OCI-LY1 (cell line): Measurements from ENCODE around the gene CCDC187.

Experiments used
- H2AFZ ChIP-seq: fragments of 200-600 bp; sonication (generic), shearing (Covaris generic); 2 replicates; pipeline ENCODE4 v1.6.0; 2014; ENCODE audit warnings: antibody characterized with exemption, mild to moderate bottlenecking, low read length
- H3F3A ChIP-seq: fragments of 200-600 bp; sonication (generic), shearing (Covaris generic); 2 replicates; pipeline ENCODE4 v1.6.0; 2014; ENCODE audit warnings: mild to moderate bottlenecking, antibody characterized with exemption, low read length, moderate library complexity; ENCODE audit not compliant: insufficient read depth
- H3K27ac ChIP-seq: fragments of 200-600 bp; sonication (generic); 2 replicates; pipeline ENCODE4 v1.5.1; 2014; ENCODE audit warnings: low read length, mixed run types, mild to moderate bottlenecking, low read depth; ENCODE audit not compliant: poor library complexity, severe bottlenecking
- H3K27me3 ChIP-seq: fragments of 200-600 bp; sonication (generic); 2 replicates; pipeline ENCODE4 v1.6.0; 2014; ENCODE audit warnings: antibody characterized with exemption, mild to moderate bottlenecking, low read length, moderate library complexity; ENCODE audit not compliant: insufficient read depth
- H3K36me3 ChIP-seq: fragments of 200-600 bp; sonication (generic); 2 replicates; pipeline ENCODE4 v1.6.1; 2014; ENCODE audit warnings: mild to moderate bottlenecking, antibody characterized with exemption, low read length, moderate library complexity, mixed read lengths; ENCODE audit not compliant: insufficient read depth
- H3K4me1 ChIP-seq: fragments of 200-600 bp; sonication (generic); 2 replicates; pipeline ENCODE4 v1.5.1; 2014; ENCODE audit warnings: mild to moderate bottlenecking, low read length, moderate library complexity; ENCODE audit not compliant: insufficient read depth, severe bottlenecking
- H3K4me2 ChIP-seq: fragments of 200-600 bp; sonication (generic), shearing (Covaris generic); 2 replicates; pipeline ENCODE4 v1.6.1; 2014; ENCODE audit warnings: low read length
- H3K4me3 ChIP-seq: fragments of 200-600 bp; sonication (generic); 2 replicates; pipeline ENCODE4 v1.5.1; 2014; ENCODE audit warnings: low read length, low read depth, mild to moderate bottlenecking, mixed read lengths; ENCODE audit not compliant: poor library complexity, severe bottlenecking
- H3K79me2 ChIP-seq: fragments of 200-600 bp; shearing (Covaris generic); 2 replicates; pipeline ENCODE4 v1.6.1; 2016; ENCODE audit warnings: mixed run types, low read length, mixed read lengths; ENCODE audit not compliant: insufficient read depth
- H3K9ac ChIP-seq: fragments of 200-600 bp; sonication (generic), shearing (Covaris generic); 2 replicates; pipeline ENCODE4 v1.6.1; 2014; ENCODE audit warnings: mild to moderate bottlenecking, low read length, mixed read lengths
- H3K9me2 ChIP-seq: fragments of 200-600 bp; sonication (generic), shearing (Covaris generic); 2 replicates; pipeline ENCODE4 v1.6.1; 2014; ENCODE audit warnings: low read depth, mild to moderate bottlenecking, low read length, mixed read lengths
- H3K9me3 ChIP-seq: fragments of 200-600 bp; shearing (Covaris generic); 2 replicates; pipeline ENCODE4 v1.6.1; 2014; ENCODE audit warnings: low read length, mixed read lengths
- H4K20me1 ChIP-seq: fragments of 200-600 bp; sonication (generic), shearing (Covaris generic); 2 replicates; pipeline ENCODE4 v1.6.0; 2016; ENCODE audit warnings: mild to moderate bottlenecking, low read length; ENCODE audit not compliant: insufficient read depth
- CTCF ChIP-seq: fragments of 200-600 bp; sonication (generic), shearing (Covaris generic); IDR thresholded peaks from 2 replicates; pipeline ENCODE4 v1.5.1; 2017; ENCODE audit warnings: mild to moderate bottlenecking, antibody characterized with exemption, low read length, moderate library complexity, mixed read lengths
- EZH2 ChIP-seq: fragments of 200-600 bp; sonication (generic), shearing (Covaris generic); IDR thresholded peaks from 2 replicates; pipeline ENCODE4 v1.8.0; 2017; ENCODE audit warnings: borderline replicate concordance, mixed run types, mild to moderate bottlenecking, antibody characterized with exemption, low read length, moderate library complexity, mixed read lengths

CCDC187 gene

GRCh38 chr9:136345281-136346156 lies 41.6 kb upstream of the CCDC187 start:
- Histone ChIP-seq H3K9ac (no peak overlapping the region), H4K20me1 (no peaks in the 10 kb centered on the region)

GRCh38 chr9:136344544-136345280 lies 40.8 kb upstream of the CCDC187 start:
- Histone ChIP-seq H3K4me1 (no peaks in the 10 kb centered on the region), H3K36me3 (no peaks in the 10 kb centered on the region), H3K27me3 (0 out of 2 replicates have a peak, but pooled peaks cover 11% of the 10 kb centered on the region), H3K9me3 (no peaks in the 10 kb centered on the region), H3K79me2 (no peaks in the 10 kb centered on the region), H3K9me2 (no peaks in the 10 kb centered on the region), H3K9ac (no peak overlapping the region), H3F3A (no peaks in the 10 kb centered on the region), H3K4me2 (no peak overlapping the region), H2AFZ (no peak overlapping the region), H4K20me1 (no peaks in the 10 kb centered on the region), H3K27ac (no peak overlapping the region), H3K4me3 (no peak overlapping the region)
- TF ChIP-seq EZH2 (no peak), CTCF (no peak)

More at GRCh38 chr9:136345281-136346156, 41.6 kb upstream of the CCDC187 start:
- H3F3A ChIP-seq, result no peaks in the 10 kb centered on the region
- no peak overlapping the region for H2AFZ ChIP-seq
- H3K4me1 ChIP-seq, result no peaks in the 10 kb centered on the region
- H3K79me2 ChIP-seq, result no peaks in the 10 kb centered on the region
- H3K9me2 ChIP-seq, result no peaks in the 10 kb centered on the region
- H3K27me3 ChIP-seq, result 0 out of 2 replicates have a peak, but pooled peaks cover 7% of the 10 kb centered on the region
- H3K4me3 ChIP-seq, result no peak overlapping the region
- no peak for TF ChIP-seq CTCF
- TF ChIP-seq EZH2, result no peak
- H3K36me3 ChIP-seq, result no peaks in the 10 kb centered on the region
- H3K4me2 ChIP-seq, result no peak overlapping the region
- no peaks in the 10 kb centered on the region for H3K9me3 ChIP-seq
- H3K27ac ChIP-seq, result no peak overlapping the region

- Histone ChIP-seq H3K36me3 (no peaks in the 10 kb centered on the region), H3K9ac (no peak overlapping the region), H3K4me2 (no peak overlapping the region), H4K20me1 (no peaks in the 10 kb centered on the region), H3K27ac (no peak overlapping the region), H3K9me2 (no peaks in the 10 kb centered on the region), H3K4me1 (no peaks in the 10 kb centered on the region), H3K4me3 (no peak overlapping the region), H3F3A (no peaks in the 10 kb centered on the region), H3K9me3 (no peaks in the 10 kb centered on the region), H3K79me2 (no peaks in the 10 kb centered on the region), H2AFZ (no peak overlapping the region), H3K27me3 (peaks cover 11% of the 10 kb centered on the region; the same call in 1 of the 2 replicates)
- no peak for TF ChIP-seq EZH2
- no peak for TF ChIP-seq CTCF
Measured at GRCh38 chr9:136343884-136344269, 40.0 kb upstream of the CCDC187 start.
